HL-60 (cell line): Measurements from ENCODE around the gene TBC1D22A.

Source experiments
- DNase-seq, 2 experiments: peaks; one replicate each; pipeline ENCODE4 v3.0.0-alpha.2; 2010 to 2020; ENCODE audit warnings: low read depth in 1 of 2, low spot score in 1 of 2
- H3K27ac ChIP-seq: fragments of 250-450 bp; sonication (Bioruptor Pico); replicated peaks from 2 replicates; pipeline ENCODE4 v1.5.1; 2020; ENCODE audit warnings: mild to moderate bottlenecking, moderate library complexity
- H3K27me3 ChIP-seq: fragments of 250-450 bp; sonication (Bioruptor Pico); 2 replicates; pipeline ENCODE4 v1.5.1; 2021; ENCODE audit warnings: mild to moderate bottlenecking, moderate library complexity; ENCODE audit not compliant: insufficient read depth, poor library complexity, severe bottlenecking
- H3K4me3 ChIP-seq: replicated peaks from 2 replicates; pipeline ENCODE4 v1.5.1; 2011; ENCODE audit warnings: mild to moderate bottlenecking, control low read depth, low read length; ENCODE audit not compliant: insufficient read depth
- GABPA ChIP-seq: IDR thresholded peaks from 2 replicates; pipeline ENCODE4 v1.6.1; 2012; ENCODE audit warnings: low read depth
- POLR2AphosphoS5 ChIP-seq: IDR thresholded peaks from 2 replicates; pipeline ENCODE4 v1.6.1; 2012; ENCODE audit warnings: low read depth
- REST ChIP-seq: IDR thresholded peaks from 2 replicates; pipeline ENCODE4 v1.6.1; 2012; ENCODE audit warnings: low read depth; ENCODE audit not compliant: insufficient replicate concordance
- SPI1 ChIP-seq: IDR thresholded peaks from 2 replicates; pipeline ENCODE4 v1.6.1; 2012; ENCODE audit warnings: low read depth, mild to moderate bottlenecking, borderline replicate concordance
- TF ChIP-seq, protein P1 (sequence below): IDR thresholded peaks from one replicate; pipeline ENCODE4 v1.5.1; 2011; ENCODE audit warnings: low read length, control low read depth, inconsistent platforms; ENCODE audit not compliant: insufficient read depth

The TBC1D22A gene

DNA sequence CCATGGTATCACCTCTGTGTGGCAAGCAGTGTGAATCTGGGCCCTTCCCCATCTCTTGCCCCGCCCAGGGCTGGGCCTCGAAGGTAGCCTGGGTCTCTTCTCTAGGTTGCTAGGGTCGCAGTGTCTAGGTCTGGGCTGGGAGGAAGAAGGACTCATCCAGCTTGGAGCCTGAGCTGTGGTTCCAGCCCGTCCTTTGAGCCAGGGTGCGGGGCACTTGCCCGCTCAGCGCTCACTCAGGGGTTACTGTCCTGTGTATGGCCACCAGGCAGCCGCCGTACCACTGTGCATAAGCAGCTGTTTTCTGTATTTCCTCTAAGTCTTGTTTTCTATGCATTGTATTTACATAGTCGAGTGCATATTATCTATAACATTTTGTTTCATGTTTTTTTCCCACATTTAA is 160.9 kb downstream of the TBC1D22A start:
- no peak overlapping the region for H3K4me3 ChIP-seq
- H3K27me3 ChIP-seq, result no peaks in the 10 kb centered on the region
- DNase-seq, result no peak
- TF ChIP-seq GABPA (no peak), REST (no peak), POLR2AphosphoS5 (no peak), SPI1 (no peak)
- TF ChIP-seq, protein P1, sequence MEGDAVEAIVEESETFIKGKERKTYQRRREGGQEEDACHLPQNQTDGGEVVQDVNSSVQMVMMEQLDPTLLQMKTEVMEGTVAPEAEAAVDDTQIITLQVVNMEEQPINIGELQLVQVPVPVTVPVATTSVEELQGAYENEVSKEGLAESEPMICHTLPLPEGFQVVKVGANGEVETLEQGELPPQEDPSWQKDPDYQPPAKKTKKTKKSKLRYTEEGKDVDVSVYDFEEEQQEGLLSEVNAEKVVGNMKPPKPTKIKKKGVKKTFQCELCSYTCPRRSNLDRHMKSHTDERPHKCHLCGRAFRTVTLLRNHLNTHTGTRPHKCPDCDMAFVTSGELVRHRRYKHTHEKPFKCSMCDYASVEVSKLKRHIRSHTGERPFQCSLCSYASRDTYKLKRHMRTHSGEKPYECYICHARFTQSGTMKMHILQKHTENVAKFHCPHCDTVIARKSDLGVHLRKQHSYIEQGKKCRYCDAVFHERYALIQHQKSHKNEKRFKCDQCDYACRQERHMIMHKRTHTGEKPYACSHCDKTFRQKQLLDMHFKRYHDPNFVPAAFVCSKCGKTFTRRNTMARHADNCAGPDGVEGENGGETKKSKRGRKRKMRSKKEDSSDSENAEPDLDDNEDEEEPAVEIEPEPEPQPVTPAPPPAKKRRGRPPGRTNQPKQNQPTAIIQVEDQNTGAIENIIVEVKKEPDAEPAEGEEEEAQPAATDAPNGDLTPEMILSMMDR, result no peak
- H3K27ac ChIP-seq, result no peak overlapping the region

DNA sequence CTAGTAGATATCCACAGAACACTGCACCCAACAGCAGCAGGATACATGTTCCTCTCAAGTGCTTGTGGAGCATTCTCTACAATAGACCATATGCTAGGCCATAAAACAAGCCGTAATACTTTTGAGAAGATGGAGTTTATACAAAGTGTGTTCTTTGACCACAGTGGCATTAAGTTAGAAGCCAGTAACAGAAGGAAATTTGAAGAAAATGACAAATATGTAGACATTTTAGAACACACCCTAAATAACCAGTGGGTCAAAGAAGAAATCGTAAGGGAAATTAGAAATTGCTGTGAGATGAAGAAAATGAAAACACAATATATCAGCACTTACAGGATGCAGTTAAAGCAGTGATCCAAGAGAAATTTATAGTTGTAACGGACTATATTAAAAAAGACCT is 163.4 kb downstream of the TBC1D22A start:
- no peak overlapping the region for H3K27ac ChIP-seq
- TF ChIP-seq, protein P1, result no peak
- TF ChIP-seq REST (no peak), GABPA (no peak), POLR2AphosphoS5 (no peak), SPI1 (no peak)
- H3K4me3 ChIP-seq, result no peak overlapping the region
- no peaks in the 10 kb centered on the region for H3K27me3 ChIP-seq
- DNase-seq, result no peak

DNA sequence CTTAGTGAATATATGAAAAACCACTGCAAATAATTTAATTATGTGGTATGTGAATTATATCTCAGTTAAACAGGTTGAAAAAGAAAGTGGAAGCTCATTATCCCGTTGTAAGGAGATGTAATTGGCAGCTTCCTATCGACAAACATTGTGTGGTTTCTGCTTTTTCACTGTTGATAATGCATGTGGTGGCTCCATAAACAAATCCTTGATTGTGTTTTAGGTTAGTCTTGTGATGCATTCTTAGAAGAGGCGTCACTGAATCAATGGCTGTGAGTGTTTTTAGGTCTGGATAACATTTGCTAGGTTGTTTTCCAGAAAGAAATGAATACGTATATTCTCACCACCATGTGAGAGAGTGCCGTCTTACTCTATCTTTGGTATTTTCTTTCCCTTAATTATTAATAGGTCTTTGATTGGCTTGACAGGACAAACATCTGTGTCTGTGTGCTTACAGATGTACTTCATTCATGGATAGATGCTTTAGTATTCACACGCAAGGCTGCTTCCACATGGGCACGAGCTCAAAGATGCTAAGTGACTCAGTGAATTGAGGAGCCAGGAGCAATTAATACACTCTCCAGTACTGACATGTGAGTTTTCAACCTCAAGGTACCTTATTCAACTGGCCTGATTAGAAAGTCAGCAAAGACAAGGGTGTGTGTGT is 166.7 kb downstream of the TBC1D22A start:
- no peak overlapping the region for H3K27ac ChIP-seq
- TF ChIP-seq POLR2AphosphoS5 (no peak), SPI1 (no peak)
- DNase-seq, result no peak
- H3K4me3 ChIP-seq, result no peak overlapping the region
- H3K27me3 ChIP-seq, result no peaks in the 10 kb centered on the region

DNA sequence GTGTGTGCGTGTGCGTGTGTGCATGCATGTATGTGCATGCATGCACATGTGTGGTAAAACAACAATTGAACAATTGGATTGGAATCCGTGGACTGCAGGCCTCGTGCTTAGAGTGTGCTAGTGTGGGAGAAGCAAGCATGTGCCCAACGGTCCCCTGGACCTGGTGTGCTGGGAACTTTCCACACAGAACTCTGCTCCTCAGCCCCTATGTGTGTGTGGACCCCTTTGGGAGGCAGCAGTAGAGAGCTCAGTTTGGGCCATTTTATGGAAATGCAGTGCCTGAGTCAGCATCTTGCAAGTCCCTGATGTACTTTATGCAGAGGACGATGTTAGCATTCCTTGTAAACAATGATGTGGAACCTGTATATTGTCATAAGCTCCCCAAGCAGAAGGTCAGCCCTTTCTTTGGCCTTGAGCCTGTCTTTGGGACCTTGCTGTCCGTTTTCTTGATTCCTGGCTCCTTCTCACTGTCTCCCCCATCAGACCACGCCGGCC is 167.3 kb downstream of the TBC1D22A start:
- TF ChIP-seq REST (no peak), SPI1 (no peak), GABPA (no peak), POLR2AphosphoS5 (no peak)
- TF ChIP-seq, protein P1, result no peak
- Histone ChIP-seq H3K27me3 (no peaks in the 10 kb centered on the region), H3K4me3 (no peak overlapping the region), H3K27ac (no peak overlapping the region)
- DNase-seq, result no peak
